Brain microvascular endothelial cell (primary cell): Measurements from ENCODE around the gene CDCA7.
"Not testable (repeated sequence)": the region's sequence is repeated elsewhere in the genome, so short reads cannot be mapped to it uniquely, and the experiment has no call there.

Experiments used
- DNase-seq: peaks from one replicate; pipeline ENCODE4 v3.0.0-alpha.2; 2020
- H3K27ac ChIP-seq: fragments of 250-450 bp; sonication (Bioruptor Pico); 2 replicates; pipeline ENCODE4 v1.5.1; 2020; ENCODE audit warnings: mild to moderate bottlenecking, moderate library complexity
- H3K27me3 ChIP-seq: fragments of 250-450 bp; sonication (Bioruptor Pico); replicated peaks from 2 replicates; pipeline ENCODE4 v1.5.1; 2020; ENCODE audit warnings: mild to moderate bottlenecking
- H3K36me3 ChIP-seq: fragments of 250-450 bp; sonication (Bioruptor Pico); replicated peaks from 2 replicates; pipeline ENCODE4 v1.5.1; 2020; ENCODE audit warnings: mild to moderate bottlenecking
- H3K4me3 ChIP-seq: 2 replicates; pipeline ENCODE4 v1.5.1; 2011; ENCODE audit warnings: low read depth, mild to moderate bottlenecking, control low read depth, low read length, moderate library complexity
- CTCF ChIP-seq: IDR thresholded peaks from 2 replicates; pipeline ENCODE4 v1.5.1; 2011; ENCODE audit warnings: low read depth, mild to moderate bottlenecking, moderate library complexity, low read length, control low read depth, inconsistent platforms; ENCODE audit errors: missing control alignments
- in situ Hi-C: cut with HindIII; loops from 2 replicates; pipeline ENCODE4 v1.10.0; 2017; ENCODE audit warnings: low sequenced_read_pairs, low pct_ligation_motif_present

CDCA7 gene

GRCh38 chr2:173370198-173370597, 15.5 kb downstream of the CDCA7 start:
- DNase-seq: no peak
- in situ Hi-C loops: no loop called here
- Histone ChIP-seq H3K27me3 (no peaks in the 10 kb centered on the region), H3K27ac (no peak overlapping the region), H3K4me3 (no peak overlapping the region), H3K36me3 (peaks cover 12% of the 10 kb centered on the region)
- no peak for TF ChIP-seq CTCF

- Histone ChIP-seq H3K27me3 (no peaks in the 10 kb centered on the region), H3K27ac (no peak overlapping the region), H3K4me3 (no peak overlapping the region), H3K36me3 (peaks cover 12% of the 10 kb centered on the region)
- in situ Hi-C loops: no loop called here
- DNase-seq: no peak
- TF ChIP-seq CTCF: no peak
Measured at GRCh38 chr2:173371023-173371422, 16.4 kb downstream of the CDCA7 start.

- in situ Hi-C loops: no loop called here
- TF ChIP-seq CTCF: no peak
- DNase-seq: no peak
- no peak overlapping the region for H3K4me3 ChIP-seq
- H3K27ac ChIP-seq: no peak overlapping the region
- H3K27me3 ChIP-seq: no peaks in the 10 kb centered on the region
- no peaks in the 10 kb centered on the region for H3K36me3 ChIP-seq
Measured at GRCh38 chr2:173373290-173373689, 18.6 kb downstream of the CDCA7 start.

GRCh38 chr2:173374634-173375033, 20.0 kb downstream of the CDCA7 start:
- H3K36me3 ChIP-seq: no peaks in the 10 kb centered on the region
- H3K27ac ChIP-seq: no peak overlapping the region
- no peak for DNase-seq
- TF ChIP-seq CTCF: no peak
- in situ Hi-C loops: no loop called here
- H3K4me3 ChIP-seq: no peak overlapping the region
- no peaks in the 10 kb centered on the region for H3K27me3 ChIP-seq

- in situ Hi-C loops, H3K4me3 ChIP-seq, H3K27me3 ChIP-seq, H3K36me3 ChIP-seq, H3K27ac ChIP-seq, DNase-seq: not testable (repeated sequence)
Measured at GRCh38 chr2:173385534-173385933, 30.9 kb downstream of the CDCA7 start.

GRCh38 chr2:173386021-173386737, 31.5 kb downstream of the CDCA7 start:
- Histone ChIP-seq H3K4me3 (no peak overlapping the region), H3K27ac (no peak overlapping the region), H3K27me3 (no peaks in the 10 kb centered on the region), H3K36me3 (no peaks in the 10 kb centered on the region)
- in situ Hi-C loops: no loop called here
- TF ChIP-seq CTCF: no peak
- no peak for DNase-seq
